ENCODE measurements around the gene SH3BP5.
A peak's percentile ranks its signal among the peaks of the same experiment; 100 is the strongest.

The SH3BP5 gene

GRCh38 chr3:15347063-15347736 lies 14.8 kb upstream of the SH3BP5 start:
- DNase-seq (ENCODE audit: low read depth): no peak

- no peak for DNase-seq (ENCODE audit: low read depth)
Observed at GRCh38 chr3:15346516-15346915, 14.1 kb upstream of the SH3BP5 start.

DNA sequence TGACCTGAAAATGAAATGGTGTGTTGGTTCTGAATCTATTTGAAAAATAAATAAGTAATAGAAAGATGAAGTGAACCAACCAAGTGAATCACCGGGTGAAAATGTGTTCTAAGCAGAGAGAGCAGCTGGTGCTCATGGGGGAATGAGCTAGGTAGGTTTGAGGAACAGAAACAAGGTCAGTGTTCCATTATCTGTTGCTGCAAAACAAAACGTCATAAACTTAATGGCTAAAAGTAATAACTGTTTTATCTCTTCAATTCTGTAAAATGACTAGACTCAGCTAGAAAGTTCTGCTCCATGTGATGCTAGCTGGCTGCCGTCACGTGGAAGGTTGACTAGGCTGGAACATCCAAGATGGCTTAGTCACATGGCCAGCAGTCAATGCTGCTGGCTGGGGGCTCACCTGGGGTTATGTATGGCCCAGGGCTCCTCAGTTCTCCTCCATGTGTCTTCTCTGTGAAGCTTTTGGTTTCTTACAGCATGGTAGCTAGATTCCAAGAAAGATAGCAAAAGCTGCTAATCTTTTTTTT lies 13.3 kb upstream of the SH3BP5 start:
- DNase-seq (ENCODE audit: low read depth): no peak

GRCh38 chr3:15345066-15345607 lies 12.8 kb upstream of the SH3BP5 start:
- DNase-seq (ENCODE audit: low read depth): no peak

GRCh38 chr3:15342945-15343344 lies 10.6 kb upstream of the SH3BP5 start:
- DNase-seq (ENCODE audit: low read depth): no peak

- DNase-seq (ENCODE audit: low read depth): no peak
Observed at GRCh38 chr3:15342246-15342645, 9.9 kb upstream of the SH3BP5 start.

DNA sequence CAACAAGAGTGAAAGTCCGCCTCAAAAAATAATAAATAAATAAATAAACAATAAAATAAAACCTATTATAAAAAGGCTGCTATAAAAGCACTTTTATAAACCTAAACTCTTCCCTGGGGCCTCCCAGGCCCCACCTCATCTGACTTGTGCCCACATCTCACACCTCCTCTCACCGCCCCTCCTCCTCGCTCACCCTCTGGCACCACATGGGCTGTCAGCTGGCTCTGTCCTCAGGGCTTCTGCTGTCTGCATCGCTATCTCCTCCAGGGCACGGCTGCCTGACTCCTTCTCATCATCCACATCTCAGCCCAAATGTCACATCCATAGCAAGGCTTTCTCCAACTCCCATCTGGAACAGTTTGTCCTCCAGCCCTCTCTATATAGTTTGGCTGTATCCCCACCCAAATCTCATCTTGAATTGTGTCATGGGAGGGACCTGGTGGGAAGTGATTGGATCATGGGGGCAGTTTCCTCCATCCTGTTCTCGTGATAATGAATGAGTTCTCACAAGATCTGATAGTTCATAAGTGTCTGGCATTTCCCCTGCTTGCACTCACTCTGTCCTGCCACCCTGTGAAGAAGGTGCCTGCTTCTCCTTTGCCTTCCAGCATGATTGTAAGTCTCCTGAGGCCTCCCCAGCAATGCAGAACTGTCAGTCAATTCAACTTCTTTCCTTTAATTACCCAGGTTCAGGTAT lies 8.8 kb upstream of the SH3BP5 start:
- no peak for DNase-seq (ENCODE audit: low read depth)

DNA sequence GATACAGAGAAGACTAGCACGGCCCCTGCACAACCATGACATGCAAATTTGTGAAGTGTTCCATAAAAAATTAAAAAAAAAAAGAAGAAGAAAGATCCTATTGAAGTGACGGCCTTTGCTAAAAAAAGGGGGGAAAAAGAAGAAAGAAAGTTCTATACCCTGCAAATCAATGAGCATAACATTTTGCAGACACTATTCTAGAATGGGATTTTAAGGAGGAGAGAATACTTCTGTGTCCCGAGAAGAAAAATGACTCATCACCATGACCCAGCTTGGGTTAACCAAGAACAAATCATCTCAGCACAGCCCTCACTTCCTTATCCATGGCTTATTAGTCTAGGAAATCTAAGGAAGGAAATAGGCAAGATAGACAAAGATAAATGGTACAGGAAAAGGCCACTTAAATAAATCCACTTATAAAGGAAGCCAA lies 7.4 kb upstream of the SH3BP5 start:
- DNase-seq (ENCODE audit: low read depth): no peak

GRCh38 chr3:15339001-15339400 lies 6.6 kb upstream of the SH3BP5 start:
- no peak for DNase-seq (ENCODE audit: low read depth)

DNA sequence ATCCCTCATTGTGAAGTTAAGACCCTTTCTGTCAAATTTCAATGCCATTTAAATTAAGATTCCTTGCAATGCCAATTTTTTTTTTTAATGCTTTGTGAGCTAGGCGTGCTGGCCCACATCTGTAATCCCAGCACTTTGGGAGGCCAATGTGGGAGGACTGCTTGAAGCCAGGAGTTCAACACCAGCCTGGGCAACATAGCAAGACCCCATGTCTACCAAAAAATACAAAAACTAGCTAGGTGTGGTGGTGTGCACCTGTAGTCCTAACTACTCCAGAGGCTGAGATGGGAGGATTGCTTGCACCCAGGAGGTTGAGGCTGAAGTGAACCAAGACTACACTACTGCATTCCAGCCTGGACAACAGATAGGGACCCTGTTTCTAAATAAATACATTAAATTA lies 5.6 kb upstream of the SH3BP5 start:
- DNase-seq (ENCODE audit: low read depth): no peak

- no peak for DNase-seq (ENCODE audit: low read depth)
Observed at GRCh38 chr3:15336057-15336456, 3.7 kb upstream of the SH3BP5 start.

GRCh38 chr3:15333956-15334263 lies 1.5 kb upstream of the SH3BP5 start:
- DNase-seq (ENCODE audit: low read depth): no peak

GRCh38 chr3:15333099-15333955 lies 941 bp upstream of the SH3BP5 start:
- no peak for DNase-seq (ENCODE audit: low read depth)

DNA sequence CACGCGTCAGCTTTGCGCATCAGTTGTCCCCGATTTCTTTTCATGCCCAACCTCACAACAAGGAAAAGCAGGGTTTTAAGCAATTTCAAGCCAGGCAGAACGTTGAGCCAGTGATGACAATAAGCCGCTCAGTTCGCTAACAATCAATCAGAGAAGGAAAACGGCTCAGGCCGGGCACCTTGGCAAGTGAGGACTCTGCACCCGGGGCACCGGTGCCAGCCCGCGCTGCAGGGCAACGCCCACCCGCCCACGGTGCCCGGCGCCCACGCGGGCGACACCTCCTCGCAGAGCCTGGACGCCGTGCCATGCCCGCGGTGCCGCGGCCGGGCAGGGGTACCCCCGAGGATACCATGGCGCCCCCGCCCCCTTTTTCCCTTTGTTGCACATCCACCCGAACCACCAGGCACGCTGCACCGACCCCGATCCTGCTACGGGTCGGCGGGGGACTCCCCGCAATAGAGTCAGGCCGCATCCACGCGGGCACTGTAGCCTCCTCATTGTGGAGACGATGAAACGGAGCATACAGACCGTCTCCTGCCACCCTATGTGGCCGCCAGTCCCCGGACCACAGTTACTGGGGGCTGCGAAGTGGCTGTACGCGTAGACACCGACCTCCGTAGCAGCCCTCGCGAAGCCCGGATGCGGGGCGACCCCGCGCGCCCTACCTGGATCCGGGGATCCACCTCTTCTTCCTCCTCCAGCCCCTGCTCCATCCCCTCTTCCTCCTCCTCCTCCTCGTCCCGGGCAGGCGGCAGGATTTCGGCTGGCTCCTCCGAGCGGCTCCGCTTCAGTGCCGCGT lies 581 bp downstream of the SH3BP5 start:
- DNase-seq (ENCODE audit: low read depth): peak; percentile 22

DNA sequence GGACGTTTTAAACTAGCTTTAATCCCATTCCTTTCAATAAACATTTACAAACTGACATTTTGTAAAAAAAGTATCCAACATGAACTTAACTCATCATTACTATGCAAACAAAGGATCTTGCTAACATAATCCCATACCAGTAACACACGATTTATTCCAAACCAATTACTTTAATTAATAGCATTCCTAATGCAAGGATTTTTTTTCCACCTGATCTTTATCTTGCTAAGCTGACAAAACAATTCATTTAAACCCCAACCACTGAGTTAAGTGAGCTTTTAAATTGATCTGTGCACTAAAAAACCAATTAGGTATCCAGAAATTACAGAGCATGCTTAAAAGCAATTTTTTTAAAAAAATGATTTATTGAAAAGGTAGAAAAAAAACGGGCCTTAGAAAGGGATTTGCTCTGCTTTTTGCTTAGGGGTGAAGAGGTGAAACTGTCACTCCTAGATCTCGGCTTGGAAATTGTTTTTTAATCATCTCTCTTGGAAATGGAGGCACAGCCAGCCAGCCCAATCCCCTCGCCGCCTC lies 1.2 kb downstream of the SH3BP5 start:
- DNase-seq (ENCODE audit: low read depth): no peak

DNA sequence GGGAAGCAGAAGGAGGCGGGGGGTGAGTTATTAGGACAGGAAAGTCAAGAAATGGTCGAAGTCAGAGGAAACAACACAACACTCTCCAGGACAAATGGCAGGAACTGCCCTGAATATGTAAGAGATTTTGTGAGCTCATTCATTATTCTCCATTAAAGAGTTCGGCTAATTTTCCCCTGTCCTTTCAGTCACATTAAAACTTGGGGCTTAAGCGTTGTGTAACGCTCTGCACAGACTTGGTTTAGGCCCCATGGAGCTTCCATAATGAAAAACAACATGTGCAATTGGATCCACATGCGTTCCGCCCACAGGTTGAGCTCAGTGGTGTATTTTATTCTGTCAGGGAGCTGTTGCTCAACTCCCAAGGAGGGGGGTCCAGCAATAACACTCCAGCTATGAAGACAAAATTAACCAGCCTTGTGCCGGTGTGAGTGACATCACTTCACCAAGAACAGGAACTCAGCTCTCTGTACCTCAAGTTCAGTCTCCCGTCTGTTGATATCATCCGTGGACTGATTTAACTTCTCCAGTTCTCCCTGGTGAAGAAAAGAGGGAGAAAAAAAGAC lies 2.3 kb downstream of the SH3BP5 start:
- DNase-seq (ENCODE audit: low read depth): no peak

- DNase-seq (ENCODE audit: low read depth): no peak
Observed at GRCh38 chr3:15329046-15330005, 3.1 kb downstream of the SH3BP5 start.

GRCh38 chr3:15327941-15328340 lies 4.4 kb downstream of the SH3BP5 start:
- no peak for DNase-seq (ENCODE audit: low read depth)

- DNase-seq (ENCODE audit: low read depth): no peak
Observed at GRCh38 chr3:15326673-15327072, 5.7 kb downstream of the SH3BP5 start.

DNA sequence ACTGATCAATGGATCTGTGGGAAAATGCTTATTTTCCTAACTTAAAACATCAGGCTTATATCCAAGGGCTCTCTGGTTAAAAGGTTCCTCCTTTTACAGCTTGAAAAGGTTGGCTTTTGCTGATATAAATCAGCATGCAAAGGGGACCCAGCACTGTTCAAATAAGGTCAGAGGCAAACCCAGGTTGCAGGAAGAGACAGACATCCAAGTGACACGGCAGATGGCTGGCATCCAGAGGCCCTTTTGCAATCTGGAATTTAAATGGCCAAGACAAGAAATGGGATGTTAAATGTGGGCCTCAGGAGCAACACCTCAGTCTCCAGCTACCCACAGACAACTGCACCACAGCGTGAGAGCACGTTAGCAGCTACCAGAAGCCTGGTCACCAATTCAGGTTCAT lies 6.3 kb downstream of the SH3BP5 start:
- no peak for DNase-seq (ENCODE audit: low read depth)

Data from activated T-cell treated with anti-CD3 and anti-CD28 coated beads for 1 hour (primary cell).